Stimulated activated CD4-positive, alpha-beta T cell treated with anti-CD3 and anti-CD28 coated beads, TNF-alpha, amount 100 ng/mL, for 4 hours (primary cell): Measurements from ENCODE around the gene SPTBN1.

Experiments used
- DNase-seq, 3 experiments: peaks; one replicate each; pipeline ENCODE4 v3.0.0-alpha.2; 2020; ENCODE audit warnings: low read depth in 3 of 3

Gene SPTBN1

DNA sequence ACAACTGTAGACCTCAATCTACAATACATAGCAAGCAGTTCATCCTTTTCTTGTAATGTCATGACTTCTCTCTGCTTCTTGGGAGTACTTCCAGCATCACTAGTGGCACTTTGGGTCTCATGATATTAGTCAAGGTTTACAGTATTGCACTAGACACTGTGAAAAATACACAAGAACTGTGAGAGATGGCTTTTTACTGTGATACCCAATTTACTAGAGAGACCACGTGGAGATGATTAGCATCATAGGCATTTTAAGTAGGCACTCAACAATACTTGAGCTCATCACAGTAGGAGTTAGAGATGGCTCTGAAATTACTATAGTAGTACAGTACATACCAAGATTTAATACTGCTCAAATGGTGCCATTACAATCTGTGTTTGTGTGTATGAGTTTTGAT is 154.6 kb downstream of the SPTBN1 start:
- no peak for DNase-seq

- DNase-seq = no peak
Observed at GRCh38 chr2:54611830-54612545, 155.9 kb downstream of the SPTBN1 start.

DNA sequence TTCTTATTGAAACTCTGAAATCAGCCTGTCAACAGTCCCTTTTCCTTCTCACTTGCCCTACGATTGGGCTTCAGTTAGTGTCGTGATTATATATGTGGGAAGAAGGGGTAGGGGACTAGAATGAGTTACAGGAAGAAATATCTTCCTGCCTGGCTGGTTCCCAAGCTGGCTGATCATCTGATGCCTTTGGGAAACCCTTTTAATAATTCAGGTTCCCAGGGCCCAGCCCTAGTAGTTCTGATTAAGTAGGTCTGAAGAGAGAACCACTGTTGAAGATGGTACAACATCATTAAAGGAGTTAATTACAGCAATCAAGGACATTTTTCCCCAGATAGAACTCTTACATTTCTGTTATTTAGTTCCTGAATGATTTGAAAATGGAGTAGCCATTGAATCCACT is 157.3 kb downstream of the SPTBN1 start:
- DNase-seq = no peak

GRCh38 chr2:54613794-54614257 is 157.7 kb downstream of the SPTBN1 start:
- DNase-seq = no peak

- no peak for DNase-seq
Observed at GRCh38 chr2:54614819-54615218, 158.7 kb downstream of the SPTBN1 start.

DNA sequence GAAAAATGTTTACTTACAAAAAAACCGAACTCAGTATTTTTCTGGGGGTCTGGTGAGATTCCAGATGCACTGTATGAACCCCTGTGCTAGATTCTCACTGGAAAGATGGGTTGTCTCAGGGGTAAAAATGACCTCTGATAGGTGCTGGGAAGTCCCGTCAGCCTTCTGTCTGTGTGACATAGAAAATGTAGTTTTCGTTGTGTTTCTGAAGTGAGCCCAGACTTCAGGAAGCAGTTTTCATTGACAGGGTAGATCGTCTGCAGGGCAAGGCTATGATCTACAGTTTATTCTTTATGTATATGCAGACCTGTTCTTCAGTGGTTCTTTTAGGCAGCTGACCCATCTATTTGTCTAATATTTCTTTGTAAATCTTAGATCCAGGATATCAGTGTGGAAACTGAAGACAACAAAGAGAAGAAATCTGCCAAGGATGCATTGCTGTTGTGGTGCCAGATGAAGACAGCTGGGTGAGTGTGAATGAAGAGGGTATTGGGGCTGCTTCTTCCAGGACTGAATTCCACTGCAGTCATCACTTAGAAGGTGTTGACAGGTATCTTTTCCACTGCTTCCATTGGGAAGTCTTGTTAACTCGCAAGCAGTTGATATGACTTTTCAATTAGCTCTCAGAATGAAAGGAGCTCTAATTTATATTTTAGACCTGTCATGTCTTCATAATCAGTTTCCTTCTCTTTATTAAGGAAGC is 159.9 kb downstream of the SPTBN1 start:
- no peak for DNase-seq

DNA sequence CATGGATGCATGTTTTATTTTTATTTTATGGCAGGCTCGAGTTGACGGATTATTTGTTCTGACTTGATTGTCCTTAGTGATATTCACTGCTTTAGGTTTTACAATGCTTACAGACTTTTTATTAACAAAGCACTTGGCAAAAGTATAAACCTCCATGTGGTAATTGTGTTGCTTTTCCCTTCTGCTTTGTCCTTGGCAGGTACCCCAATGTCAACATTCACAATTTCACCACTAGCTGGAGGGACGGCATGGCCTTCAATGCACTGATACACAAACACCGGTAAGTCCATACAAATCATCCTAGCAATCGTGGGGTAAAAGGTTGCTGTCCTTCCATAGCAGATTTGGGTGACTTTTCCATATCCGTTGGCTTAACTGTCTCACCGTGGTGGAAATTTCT is 161.3 kb downstream of the SPTBN1 start:
- no peak for DNase-seq

DNA sequence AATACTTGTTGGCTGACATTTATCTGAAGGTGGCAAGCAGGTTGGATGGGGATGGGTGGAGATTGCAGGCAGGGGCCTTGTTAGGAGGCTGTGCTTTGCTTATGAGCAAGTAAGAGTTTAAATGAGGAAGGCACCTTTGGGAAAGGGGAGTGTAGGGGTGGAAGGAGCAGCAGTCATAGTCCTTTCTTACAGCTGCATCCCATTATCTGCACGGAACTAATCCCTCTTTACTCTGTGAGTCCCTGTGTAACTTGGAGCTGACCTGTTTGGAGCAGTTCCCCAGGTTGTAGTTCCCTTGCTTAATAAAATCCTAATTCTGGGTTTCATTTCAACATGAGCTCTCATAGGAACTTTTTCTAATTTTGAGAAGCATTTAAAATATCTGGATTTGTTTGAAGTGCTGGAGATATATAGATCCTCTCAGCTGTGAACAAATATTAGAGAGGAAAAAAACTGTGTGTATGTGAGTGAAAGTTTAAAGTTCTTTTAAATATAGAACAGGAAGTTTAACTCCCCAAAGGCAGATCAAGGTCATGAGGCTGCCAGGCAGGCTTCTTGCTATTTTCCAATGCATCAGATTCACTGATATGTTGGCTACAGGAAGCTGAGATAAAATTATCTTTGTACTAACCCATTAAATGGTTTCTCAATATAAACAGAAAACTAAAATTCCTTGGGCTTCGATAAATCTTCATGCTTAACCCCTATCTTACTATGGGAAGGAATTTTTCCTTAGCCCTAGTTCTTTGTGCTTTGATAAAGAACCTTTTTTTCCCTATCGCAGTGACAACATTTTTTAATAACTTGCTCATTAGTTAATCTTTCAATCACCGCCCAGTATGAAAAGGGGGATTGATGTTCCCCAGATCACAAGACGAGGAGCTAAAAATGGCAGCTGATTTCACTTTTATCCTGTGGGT is 162.8 kb downstream of the SPTBN1 start:
- DNase-seq = no peak

DNA sequence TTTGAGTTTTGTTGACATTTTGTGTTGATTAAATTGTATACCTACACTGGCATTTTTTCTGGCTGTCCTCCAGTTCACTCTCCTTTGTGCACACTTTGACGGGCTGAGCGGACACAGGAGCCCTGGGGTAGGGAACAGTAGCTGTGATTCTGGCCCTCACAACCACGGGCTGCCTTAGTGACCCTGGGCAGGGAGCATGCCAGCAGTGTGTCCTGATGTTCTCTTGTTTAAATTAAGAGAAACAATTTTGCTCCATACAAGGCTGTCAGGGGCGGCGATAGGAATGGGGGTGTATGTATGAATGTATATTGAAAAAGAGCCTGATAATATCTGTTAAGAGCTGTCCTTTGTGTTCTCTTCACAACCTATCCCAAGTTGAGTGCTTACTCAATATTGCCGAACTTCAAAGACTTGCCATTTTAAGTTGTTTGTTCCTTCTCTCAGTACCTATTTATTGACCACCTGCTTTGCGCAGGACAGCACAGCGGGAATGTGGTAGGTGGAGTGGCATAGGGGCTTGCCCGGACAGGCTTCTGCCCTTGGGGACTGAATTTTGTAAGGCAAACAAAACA is 163.6 kb downstream of the SPTBN1 start:
- no peak for DNase-seq

- no peak for DNase-seq
Observed at GRCh38 chr2:54620948-54621347, 164.8 kb downstream of the SPTBN1 start.

GRCh38 chr2:54624591-54625071 is 168.5 kb downstream of the SPTBN1 start:
- no peak for DNase-seq

GRCh38 chr2:54626131-54626530 is 170.0 kb downstream of the SPTBN1 start:
- DNase-seq = no peak

DNA sequence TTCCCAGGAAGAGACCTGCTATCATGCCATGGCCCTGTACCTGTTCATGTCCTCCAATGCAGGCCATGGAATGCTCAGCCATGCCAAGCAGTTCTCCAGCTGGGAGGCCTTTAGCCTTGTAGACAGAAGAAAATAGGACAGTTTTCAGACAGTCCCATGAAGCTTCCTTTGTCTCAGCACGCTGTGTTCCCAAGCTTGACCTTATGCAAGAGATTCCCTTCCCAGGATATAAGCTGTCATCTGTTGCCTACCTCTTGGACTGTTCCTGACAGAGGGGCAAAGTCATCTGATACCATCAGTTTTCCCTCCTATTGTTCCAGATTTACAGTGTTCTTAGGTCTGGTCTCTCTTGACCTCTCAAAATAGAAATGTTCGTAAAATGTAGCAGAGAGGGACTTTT is 170.8 kb downstream of the SPTBN1 start:
- no peak for DNase-seq

DNA sequence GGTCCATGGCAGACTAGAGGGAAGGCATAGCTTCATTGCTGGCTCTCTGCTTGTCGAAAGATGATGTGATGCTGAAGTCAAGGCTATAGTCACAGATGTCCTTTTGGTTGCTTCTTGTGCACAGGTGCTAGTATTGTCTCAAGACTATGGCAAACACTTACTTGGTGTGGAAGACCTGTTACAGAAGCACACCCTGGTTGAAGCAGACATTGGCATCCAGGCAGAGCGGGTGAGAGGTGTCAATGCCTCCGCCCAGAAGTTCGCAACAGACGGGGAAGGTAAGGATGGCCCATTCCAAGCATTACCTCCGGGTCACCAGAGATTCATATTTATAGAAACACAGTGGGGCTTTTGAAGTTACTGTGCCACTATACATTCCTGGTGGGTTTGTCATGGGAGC is 171.8 kb downstream of the SPTBN1 start:
- DNase-seq = no peak

GRCh38 chr2:54628418-54628817 is 172.3 kb downstream of the SPTBN1 start:
- DNase-seq = no peak

DNA sequence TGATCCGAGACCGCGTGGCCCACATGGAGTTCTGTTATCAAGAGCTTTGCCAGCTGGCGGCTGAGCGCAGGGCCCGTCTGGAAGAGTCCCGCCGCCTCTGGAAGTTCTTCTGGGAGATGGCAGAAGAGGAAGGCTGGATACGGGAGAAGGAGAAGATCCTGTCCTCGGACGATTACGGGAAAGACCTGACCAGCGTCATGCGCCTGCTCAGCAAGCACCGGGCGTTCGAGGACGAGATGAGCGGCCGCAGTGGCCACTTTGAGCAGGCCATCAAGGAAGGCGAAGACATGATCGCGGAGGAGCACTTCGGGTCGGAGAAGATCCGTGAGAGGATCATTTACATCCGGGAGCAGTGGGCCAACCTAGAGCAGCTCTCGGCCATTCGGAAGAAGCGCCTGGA is 172.8 kb downstream of the SPTBN1 start:
- DNase-seq = no peak

DNA sequence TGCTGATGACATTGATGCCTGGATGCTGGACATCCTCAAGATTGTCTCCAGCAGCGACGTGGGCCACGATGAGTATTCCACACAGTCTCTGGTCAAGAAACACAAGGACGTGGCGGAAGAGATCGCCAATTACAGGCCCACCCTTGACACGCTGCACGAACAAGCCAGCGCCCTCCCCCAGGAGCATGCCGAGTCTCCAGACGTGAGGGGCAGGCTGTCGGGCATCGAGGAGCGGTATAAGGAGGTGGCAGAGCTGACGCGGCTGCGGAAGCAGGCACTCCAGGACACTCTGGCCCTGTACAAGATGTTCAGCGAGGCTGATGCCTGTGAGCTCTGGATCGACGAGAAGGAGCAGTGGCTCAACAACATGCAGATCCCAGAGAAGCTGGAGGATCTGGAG is 173.3 kb downstream of the SPTBN1 start:
- DNase-seq = no peak

- DNase-seq = no peak
Observed at GRCh38 chr2:54629914-54630857, 174.1 kb downstream of the SPTBN1 start.

DNA sequence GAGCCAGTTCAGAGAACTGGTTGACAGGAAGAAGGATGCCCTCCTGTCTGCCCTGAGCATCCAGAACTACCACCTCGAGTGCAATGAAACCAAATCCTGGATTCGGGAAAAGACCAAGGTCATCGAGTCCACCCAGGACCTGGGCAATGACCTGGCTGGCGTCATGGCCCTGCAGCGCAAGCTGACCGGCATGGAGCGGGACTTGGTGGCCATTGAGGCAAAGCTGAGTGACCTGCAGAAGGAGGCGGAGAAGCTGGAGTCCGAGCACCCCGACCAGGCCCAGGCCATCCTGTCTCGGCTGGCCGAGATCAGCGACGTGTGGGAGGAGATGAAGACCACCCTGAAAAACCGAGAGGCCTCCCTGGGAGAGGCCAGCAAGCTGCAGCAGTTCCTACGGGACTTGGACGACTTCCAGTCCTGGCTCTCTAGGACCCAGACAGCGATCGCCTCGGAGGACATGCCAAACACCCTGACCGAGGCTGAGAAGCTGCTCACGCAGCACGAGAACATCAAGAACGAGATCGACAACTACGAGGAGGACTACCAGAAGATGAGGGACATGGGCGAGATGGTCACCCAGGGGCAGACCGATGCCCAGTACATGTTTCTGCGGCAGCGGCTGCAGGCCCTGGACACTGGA is 174.9 kb downstream of the SPTBN1 start:
- DNase-seq = no peak

DNA sequence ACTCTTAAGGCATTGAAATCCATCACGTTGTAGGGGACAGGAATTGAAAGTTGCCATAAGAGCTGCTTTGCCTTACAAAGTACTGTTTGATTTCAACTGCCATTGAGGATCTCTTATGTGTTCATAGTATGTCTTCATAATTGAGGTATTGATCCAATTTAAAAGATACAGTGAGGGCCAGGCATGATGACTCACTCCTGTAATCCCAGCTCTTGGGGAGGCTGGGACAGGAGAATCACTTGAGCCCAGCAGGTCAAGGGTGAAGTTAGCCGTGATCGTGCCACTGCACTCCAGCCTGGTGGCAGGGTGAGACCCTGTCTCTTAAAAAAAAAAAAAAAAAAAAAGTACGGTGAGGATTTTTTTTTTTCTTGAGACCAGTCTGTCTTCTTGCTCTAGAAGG is 175.6 kb downstream of the SPTBN1 start:
- DNase-seq = no peak
